Smooth muscle cell of bladder (primary cell): ENCODE measurements around the gene RIPPLY1. TPM values are rescaled to one million over a fixed set of nuclear protein-coding genes. Genes with fewer than 3 reads are reported as not detected.

Source experiments
- total RNA-seq: library from RNA; depleted of rRNA; stranded (reverse); fragments of >200 nt; gene quantifications from 2 replicates; pipeline ENCODE4 v1.2.3, GENCODE V29; 2014

Gene RIPPLY1, protein sequence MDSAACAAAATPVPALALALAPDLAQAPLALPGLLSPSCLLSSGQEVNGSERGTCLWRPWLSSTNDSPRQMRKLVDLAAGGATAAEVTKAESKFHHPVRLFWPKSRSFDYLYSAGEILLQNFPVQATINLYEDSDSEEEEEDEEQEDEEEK
- 0.14 TPM in 1 of 2 replicates, not detected in the other for total RNA-seq

GRCh38 chrX:106903291-106903824 is at the start of gene RIPPLY1:
Gene RIPPLY1 (minus strand): TSS chrX:106903341. CDS start chrX:106903287, 54 bp downstream.

GRCh38 chrX:106919932-106920452 is 16.9 kb upstream of the RIPPLY1 start, which contains the start of gene CLDN2:
Gene CLDN2 (plus strand): TSS chrX:106920402. CDS start chrX:106928229, 7,827 bp downstream.

Other genes starting within 250 kb of the RIPPLY1 start
- 2.4 and 5.7 TPM in 2 replicates for gene RNF128, start 176.6 kb downstream of the RIPPLY1 start, total RNA-seq
- gene TBC1D8B, start 100.7 kb downstream of the RIPPLY1 start, total RNA-seq: 11.1 and 14.4 TPM in 2 replicates
- gene CLDN2, start 17.1 kb upstream of the RIPPLY1 start, total RNA-seq: not detected in 2 replicates
- 42.8 and 48.5 TPM in 2 replicates for gene MORC4, start 96.9 kb upstream of the RIPPLY1 start, total RNA-seq
- gene RBM41, start 215.5 kb upstream of the RIPPLY1 start, total RNA-seq: 11.8 and 13.2 TPM in 2 replicates